ENCODE measurements around the gene USP3.
"Not testable (repeated sequence)": the region's sequence is repeated elsewhere in the genome, so short reads cannot be mapped to it uniquely, and the experiment has no call there.

The USP3 gene

GRCh38 chr15:63602595-63602994 is 98.2 kb downstream of the USP3 start:
- DNase-seq (ENCODE audit: low read depth, low spot score), result no peak
- no peak overlapping the region for H3K27ac ChIP-seq

- H3K27ac ChIP-seq, result no peak overlapping the region
- no peak for DNase-seq (ENCODE audit: low read depth, low spot score)
Observed at GRCh38 chr15:63603516-63603915, 99.1 kb downstream of the USP3 start.

GRCh38 chr15:63604281-63604680 is 99.9 kb downstream of the USP3 start:
- no peak for DNase-seq (ENCODE audit: low read depth, low spot score)
- H3K27ac ChIP-seq, result no peak overlapping the region

- DNase-seq (ENCODE audit: low read depth, low spot score), result peak; percentile 26
- H3K27ac ChIP-seq, result no peak overlapping the region
Observed at GRCh38 chr15:63605036-63605435, 100.6 kb downstream of the USP3 start.

GRCh38 chr15:63605816-63606215 is 101.4 kb downstream of the USP3 start:
- H3K27ac ChIP-seq, result no peak overlapping the region
- DNase-seq (ENCODE audit: low read depth, low spot score), result no peak

GRCh38 chr15:63606308-63606707 is 101.9 kb downstream of the USP3 start:
- no peak for DNase-seq (ENCODE audit: low read depth, low spot score)
- H3K27ac ChIP-seq, result no peak overlapping the region

GRCh38 chr15:63608989-63609388 is 104.6 kb downstream of the USP3 start:
- no peak overlapping the region for H3K27ac ChIP-seq
- no peak for DNase-seq (ENCODE audit: low read depth, low spot score)

- no peak overlapping the region for H3K27ac ChIP-seq
- no peak for DNase-seq (ENCODE audit: low read depth, low spot score)
Observed at GRCh38 chr15:63609448-63609847, 105.1 kb downstream of the USP3 start.

- DNase-seq (ENCODE audit: low read depth, low spot score), result no peak
- no peak overlapping the region for H3K27ac ChIP-seq
Observed at GRCh38 chr15:63610209-63610841, 105.9 kb downstream of the USP3 start.

- no peak for DNase-seq (ENCODE audit: low read depth, low spot score)
- H3K27ac ChIP-seq, result no peak overlapping the region
Observed at GRCh38 chr15:63611177-63611576, 106.8 kb downstream of the USP3 start.

GRCh38 chr15:63612300-63612699 is 107.9 kb downstream of the USP3 start:
- no peak overlapping the region for H3K27ac ChIP-seq
- no peak for DNase-seq (ENCODE audit: low read depth, low spot score)

- H3K27ac ChIP-seq, result no peak overlapping the region
- DNase-seq (ENCODE audit: low read depth, low spot score), result no peak
Observed at GRCh38 chr15:63615935-63616334, 111.5 kb downstream of the USP3 start.

- not testable (repeated sequence) for H3K27ac ChIP-seq
Observed at GRCh38 chr15:63617147-63617546, 112.8 kb downstream of the USP3 start.

GRCh38 chr15:63617627-63618026 is 113.2 kb downstream of the USP3 start:
- not testable (repeated sequence) for DNase-seq (ENCODE audit: low read depth, low spot score)

More at GRCh38 chr15:63617147-63617546, 112.8 kb downstream of the USP3 start:
- DNase-seq (ENCODE audit: low read depth, low spot score), result not testable (repeated sequence)

GRCh38 chr15:63620760-63621159 is 116.4 kb downstream of the USP3 start:
- DNase-seq (ENCODE audit: low read depth, low spot score), result not testable (repeated sequence)

More at GRCh38 chr15:63617627-63618026, 113.2 kb downstream of the USP3 start:
- H3K27ac ChIP-seq, result not testable (repeated sequence)

GRCh38 chr15:63623232-63623969 is 119.0 kb downstream of the USP3 start:
- no peak for DNase-seq (ENCODE audit: low read depth, low spot score)

More at GRCh38 chr15:63620760-63621159, 116.4 kb downstream of the USP3 start:
- not testable (repeated sequence) for H3K27ac ChIP-seq

GRCh38 chr15:63626955-63627354 is 122.6 kb downstream of the USP3 start:
- H3K27ac ChIP-seq, result no peak overlapping the region
- no peak for DNase-seq (ENCODE audit: low read depth, low spot score)

More at GRCh38 chr15:63623232-63623969, 119.0 kb downstream of the USP3 start:
- H3K27ac ChIP-seq, result no peak overlapping the region

GRCh38 chr15:63628123-63628822 is 123.9 kb downstream of the USP3 start:
- no peak overlapping the region for H3K27ac ChIP-seq
- DNase-seq (ENCODE audit: low read depth, low spot score), result no peak

- no peak overlapping the region for H3K27ac ChIP-seq
- no peak for DNase-seq (ENCODE audit: low read depth, low spot score)
Observed at GRCh38 chr15:63630036-63630751, 125.8 kb downstream of the USP3 start.

GRCh38 chr15:63633312-63633711 is 128.9 kb downstream of the USP3 start:
- no peak overlapping the region for H3K27ac ChIP-seq
- DNase-seq (ENCODE audit: low read depth, low spot score), result no peak
